Measurements from ENCODE around the gene NUP153. TPM values are rescaled to one million over a fixed set of nuclear protein-coding genes. Genes with fewer than 3 reads are reported as not detected.

NUP153 gene
- total and polyA plus RNA-seq, 2 donors (not counting 1 experiment from before 2014, with no cell fraction given), result 22.0 to 27.7 TPM

GRCh38 chr6:17610835-17611234 is 95.9 kb downstream of the NUP153 start:
- Histone ChIP-seq H4K20me1 (ENCODE audit: control insufficient read depth, extremely low read depth, insufficient read depth, low read length) (no peaks in the 10 kb centered on the region), H3K4me2 (ENCODE audit: extremely low read depth, insufficient read depth, low read length) (no peak overlapping the region), H3K27ac (ENCODE audit: insufficient read depth, low read length) (no peak overlapping the region), H3K79me2 (ENCODE audit: control insufficient read depth, insufficient read depth, low read length) (no peaks in the 10 kb centered on the region), H3K4me3 (replicated peaks in 1 of 4; ENCODE audit: control extremely low read depth in 1 of 4, insufficient read depth in 1 of 4, low read depth in 3 of 4, low read length in 4 of 4) (no peak overlapping the region), H3K36me3 (ENCODE audit: control insufficient read depth, insufficient read depth, low read length) (peaks cover 3% of the 10 kb centered on the region), H3K4me1 (ENCODE audit: control insufficient read depth, extremely low read depth, insufficient read depth, low read length) (no peaks in the 10 kb centered on the region), H3K27me3 (ENCODE audit: control insufficient read depth, insufficient read depth, low read length) (no peaks in the 10 kb centered on the region), H3K9me3 (ENCODE audit: control insufficient read depth, insufficient read depth, low read depth, low read length) (no peaks in the 10 kb centered on the region), H2AFZ (ENCODE audit: low read length) (no peak overlapping the region), H3K9ac (ENCODE audit: insufficient read depth, low read length) (no peak overlapping the region)
- no peak for DNase-seq (ENCODE audit: low read depth in 2 of 2)
- TF ChIP-seq CTCF (conservative IDR thresholded peaks at IDR 0.05 in 1 of 2, IDR thresholded peaks at IDR 0.05 in 1 of 2; ENCODE audit: low read depth in 1 of 2, low read length in 2 of 2), result no peak
- TF ChIP-seq EZH2 (IDR thresholded peaks at IDR 0.05; ENCODE audit: low read length, missing control alignments), result no peak

- Histone ChIP-seq H3K79me2 (ENCODE audit: control insufficient read depth, insufficient read depth, low read length) (no peaks in the 10 kb centered on the region), H3K27ac (ENCODE audit: insufficient read depth, low read length) (no peak overlapping the region), H3K9ac (ENCODE audit: insufficient read depth, low read length) (no peak overlapping the region), H3K9me3 (ENCODE audit: control insufficient read depth, insufficient read depth, low read depth, low read length) (no peaks in the 10 kb centered on the region), H4K20me1 (ENCODE audit: control insufficient read depth, extremely low read depth, insufficient read depth, low read length) (no peaks in the 10 kb centered on the region), H3K4me3 (replicated peaks in 1 of 4; ENCODE audit: control extremely low read depth in 1 of 4, insufficient read depth in 1 of 4, low read depth in 3 of 4, low read length in 4 of 4) (no peak overlapping the region), H3K4me2 (ENCODE audit: extremely low read depth, insufficient read depth, low read length) (no peak overlapping the region), H3K36me3 (ENCODE audit: control insufficient read depth, insufficient read depth, low read length) (peaks cover 3% of the 10 kb centered on the region), H3K27me3 (ENCODE audit: control insufficient read depth, insufficient read depth, low read length) (no peaks in the 10 kb centered on the region), H3K4me1 (ENCODE audit: control insufficient read depth, extremely low read depth, insufficient read depth, low read length) (no peaks in the 10 kb centered on the region), H2AFZ (ENCODE audit: low read length) (no peak overlapping the region)
- TF ChIP-seq EZH2 (IDR thresholded peaks at IDR 0.05; ENCODE audit: low read length, missing control alignments), result no peak
- TF ChIP-seq CTCF (conservative IDR thresholded peaks at IDR 0.05 in 1 of 2, IDR thresholded peaks at IDR 0.05 in 1 of 2; ENCODE audit: low read depth in 1 of 2, low read length in 2 of 2), result no peak
- no peak for DNase-seq (ENCODE audit: low read depth in 2 of 2)
Measured at GRCh38 chr6:17606606-17607005, 100.1 kb downstream of the NUP153 start.

- Histone ChIP-seq H3K79me2 (ENCODE audit: control insufficient read depth, insufficient read depth, low read length) (peaks cover 2% of the 10 kb centered on the region), H3K9ac (ENCODE audit: insufficient read depth, low read length) (no peak overlapping the region), H3K27ac (ENCODE audit: insufficient read depth, low read length) (no peak overlapping the region), H4K20me1 (ENCODE audit: control insufficient read depth, extremely low read depth, insufficient read depth, low read length) (no peaks in the 10 kb centered on the region), H3K36me3 (ENCODE audit: control insufficient read depth, insufficient read depth, low read length) (peaks cover 1% of the 10 kb centered on the region), H3K4me1 (ENCODE audit: control insufficient read depth, extremely low read depth, insufficient read depth, low read length) (no peaks in the 10 kb centered on the region), H3K4me3 (replicated peaks in 1 of 4; ENCODE audit: control extremely low read depth in 1 of 4, insufficient read depth in 1 of 4, low read depth in 3 of 4, low read length in 4 of 4) (no peak overlapping the region), H3K9me3 (ENCODE audit: control insufficient read depth, insufficient read depth, low read depth, low read length) (no peaks in the 10 kb centered on the region), H3K4me2 (ENCODE audit: extremely low read depth, insufficient read depth, low read length) (no peak overlapping the region), H3K27me3 (ENCODE audit: control insufficient read depth, insufficient read depth, low read length) (no peaks in the 10 kb centered on the region), H2AFZ (ENCODE audit: low read length) (no peak overlapping the region)
- TF ChIP-seq CTCF (conservative IDR thresholded peaks at IDR 0.05 in 1 of 2, IDR thresholded peaks at IDR 0.05 in 1 of 2; ENCODE audit: low read depth in 1 of 2, low read length in 2 of 2) (no peak), EZH2 (IDR thresholded peaks at IDR 0.05; ENCODE audit: low read length, missing control alignments) (no peak)
- no peak for DNase-seq (ENCODE audit: low read depth in 2 of 2)
Measured at GRCh38 chr6:17602888-17603287, 103.8 kb downstream of the NUP153 start.
